Measurements from ENCODE around the gene KCP. TPM values are rescaled to one million over a fixed set of nuclear protein-coding genes. Genes with fewer than 3 reads are reported as not detected.

KCP gene
- total RNA-seq, 1 experiment from 2014 or later, result 0.68 TPM

GRCh38 chr7:128931965-128932861 lies 21.7 kb upstream of the KCP start:
- TF ChIP-seq, protein P1, sequence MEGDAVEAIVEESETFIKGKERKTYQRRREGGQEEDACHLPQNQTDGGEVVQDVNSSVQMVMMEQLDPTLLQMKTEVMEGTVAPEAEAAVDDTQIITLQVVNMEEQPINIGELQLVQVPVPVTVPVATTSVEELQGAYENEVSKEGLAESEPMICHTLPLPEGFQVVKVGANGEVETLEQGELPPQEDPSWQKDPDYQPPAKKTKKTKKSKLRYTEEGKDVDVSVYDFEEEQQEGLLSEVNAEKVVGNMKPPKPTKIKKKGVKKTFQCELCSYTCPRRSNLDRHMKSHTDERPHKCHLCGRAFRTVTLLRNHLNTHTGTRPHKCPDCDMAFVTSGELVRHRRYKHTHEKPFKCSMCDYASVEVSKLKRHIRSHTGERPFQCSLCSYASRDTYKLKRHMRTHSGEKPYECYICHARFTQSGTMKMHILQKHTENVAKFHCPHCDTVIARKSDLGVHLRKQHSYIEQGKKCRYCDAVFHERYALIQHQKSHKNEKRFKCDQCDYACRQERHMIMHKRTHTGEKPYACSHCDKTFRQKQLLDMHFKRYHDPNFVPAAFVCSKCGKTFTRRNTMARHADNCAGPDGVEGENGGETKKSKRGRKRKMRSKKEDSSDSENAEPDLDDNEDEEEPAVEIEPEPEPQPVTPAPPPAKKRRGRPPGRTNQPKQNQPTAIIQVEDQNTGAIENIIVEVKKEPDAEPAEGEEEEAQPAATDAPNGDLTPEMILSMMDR (IDR thresholded peaks at IDR 0.05; ENCODE audit: unreplicated experiment), result no peak
- Mint-ChIP-seq H3K27ac (ENCODE audit: low read depth, unreplicated experiment) (no peak overlapping the region), H3K27me3 (ENCODE audit: insufficient read depth, unreplicated experiment) (no peaks in the 10 kb centered on the region), H3K4me3 (ENCODE audit: unreplicated experiment) (no peak overlapping the region), H3K36me3 (ENCODE audit: insufficient read depth, unreplicated experiment) (no peaks in the 10 kb centered on the region), H3K9me3 (ENCODE audit: unreplicated experiment) (no peaks in the 10 kb centered on the region), H3K4me1 (ENCODE audit: insufficient read depth, unreplicated experiment) (peaks cover 4% of the 10 kb centered on the region)
- no peak for DNase-seq (ENCODE audit: unreplicated experiment)
- ChIA-PET CTCF (interaction anchor here (0.6 to 1.0 kb wide), 4 partner anchors 11 to 159 kb away, joined by 3 to 4 read pairs (median 3); no protein-coding TSS in a partner anchor), POLR2A (no interaction called here)
- BruUV-seq (replicated peaks), result no TSS peak
- intact Hi-C loops (cut with micrococcal nuclease), result no loop called here

DNA sequence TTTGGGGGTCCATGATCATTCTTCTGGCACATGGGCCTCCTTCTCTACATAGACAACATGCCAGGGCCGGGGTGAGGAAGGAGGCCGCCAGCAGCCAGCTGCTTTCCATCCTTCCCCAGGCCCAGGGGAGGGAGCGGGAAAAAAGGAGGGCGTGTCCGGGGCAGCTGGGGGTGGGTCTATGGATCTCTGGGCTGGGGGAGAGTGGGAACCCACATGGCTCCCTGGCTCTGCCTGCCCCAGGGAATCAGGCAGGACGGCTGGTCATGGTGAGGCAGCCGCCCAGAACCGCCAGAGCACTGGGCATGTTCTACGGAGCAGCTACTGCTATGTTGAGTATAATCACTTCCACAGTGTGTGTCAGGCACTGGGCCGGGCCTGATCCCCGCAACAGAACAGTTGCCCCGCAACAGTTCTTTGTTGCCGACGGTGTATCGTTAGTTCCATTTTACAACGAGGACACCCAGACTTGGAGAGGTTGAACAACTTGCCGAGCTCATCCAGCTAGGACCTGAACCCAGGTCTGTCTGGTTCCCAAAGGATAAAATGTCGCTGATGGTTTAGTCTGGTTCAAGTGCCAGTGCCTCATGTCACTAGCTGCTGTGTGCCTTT lies 20.8 kb upstream of the KCP start:
- POLR2A ChIA-PET, result no interaction called here
- CTCF ChIA-PET, result interaction anchor here (0.8 kb wide), 1 partner anchor 160 kb away, joined by 3 read pairs; no protein-coding TSS in a partner anchor
- Mint-ChIP-seq H3K27ac (ENCODE audit: low read depth, unreplicated experiment) (no peak overlapping the region), H3K4me3 (ENCODE audit: unreplicated experiment) (no peak overlapping the region), H3K36me3 (ENCODE audit: insufficient read depth, unreplicated experiment) (no peaks in the 10 kb centered on the region), H3K4me1 (ENCODE audit: insufficient read depth, unreplicated experiment) (no peaks in the 10 kb centered on the region), H3K27me3 (ENCODE audit: insufficient read depth, unreplicated experiment) (no peaks in the 10 kb centered on the region), H3K9me3 (ENCODE audit: unreplicated experiment) (no peaks in the 10 kb centered on the region)
- no peak for DNase-seq (ENCODE audit: unreplicated experiment)
- BruUV-seq (replicated peaks), result no TSS peak
- TF ChIP-seq, protein P1 (IDR thresholded peaks at IDR 0.05; ENCODE audit: unreplicated experiment), result no peak
- intact Hi-C loops (cut with micrococcal nuclease), result no loop called here

GRCh38 chr7:128928882-128929788 lies 18.6 kb upstream of the KCP start:
- TF ChIP-seq, protein P1 (IDR thresholded peaks at IDR 0.05; ENCODE audit: unreplicated experiment), result no peak
- intact Hi-C loops (cut with micrococcal nuclease), result no loop called here
- BruUV-seq (replicated peaks), result no TSS peak
- no peak overlapping the region for H3K4me3 Mint-ChIP-seq (ENCODE audit: unreplicated experiment)
- ChIA-PET POLR2A (no interaction called here), CTCF (interaction anchor here (0.7 kb wide), 1 partner anchor 15 kb away, joined by 3 read pairs; no protein-coding TSS in a partner anchor)
- no peak for DNase-seq (ENCODE audit: unreplicated experiment)
- H3K27me3 Mint-ChIP-seq (ENCODE audit: insufficient read depth, unreplicated experiment), result peaks cover 4% of the 10 kb centered on the region
- H3K4me1 Mint-ChIP-seq (ENCODE audit: insufficient read depth, unreplicated experiment), result no peaks in the 10 kb centered on the region
- H3K36me3 Mint-ChIP-seq (ENCODE audit: insufficient read depth, unreplicated experiment), result no peaks in the 10 kb centered on the region
- H3K27ac Mint-ChIP-seq (ENCODE audit: low read depth, unreplicated experiment), result no peak overlapping the region
- H3K9me3 Mint-ChIP-seq (ENCODE audit: unreplicated experiment), result no peaks in the 10 kb centered on the region
